HG02943 (cell line): Measurements from ENCODE around the gene LRRC8B.

Experiments used
- ATAC-seq: cut with Tn5 transposase; IDR thresholded peaks from one replicate; pipeline ENCODE4 v1.9.1; 2021; ENCODE audit warnings: mild to moderate bottlenecking, low read depth, moderate library complexity; ENCODE audit not compliant: unreplicated experiment

Gene LRRC8B

DNA sequence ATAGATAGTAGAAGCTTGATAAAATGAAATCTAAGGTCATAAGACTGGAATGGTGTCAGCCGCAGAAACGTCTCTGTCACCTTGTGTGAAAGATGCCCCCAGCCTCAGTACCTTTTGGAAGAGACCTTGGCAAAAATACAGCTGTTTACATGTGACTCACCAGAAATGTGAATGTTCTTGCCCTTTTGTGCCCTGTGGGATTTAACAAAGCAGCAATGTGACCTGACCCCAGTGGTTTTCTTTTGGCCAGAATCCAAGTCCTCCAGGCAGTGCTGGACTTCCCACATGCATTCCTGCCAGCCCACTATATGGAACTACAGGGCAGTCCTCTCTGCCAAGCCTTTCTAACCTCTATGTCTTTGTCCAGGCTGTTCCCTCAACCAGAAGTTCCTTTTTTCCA, 81.1 kb downstream of the LRRC8B start:
- ATAC-seq, result no peak

DNA sequence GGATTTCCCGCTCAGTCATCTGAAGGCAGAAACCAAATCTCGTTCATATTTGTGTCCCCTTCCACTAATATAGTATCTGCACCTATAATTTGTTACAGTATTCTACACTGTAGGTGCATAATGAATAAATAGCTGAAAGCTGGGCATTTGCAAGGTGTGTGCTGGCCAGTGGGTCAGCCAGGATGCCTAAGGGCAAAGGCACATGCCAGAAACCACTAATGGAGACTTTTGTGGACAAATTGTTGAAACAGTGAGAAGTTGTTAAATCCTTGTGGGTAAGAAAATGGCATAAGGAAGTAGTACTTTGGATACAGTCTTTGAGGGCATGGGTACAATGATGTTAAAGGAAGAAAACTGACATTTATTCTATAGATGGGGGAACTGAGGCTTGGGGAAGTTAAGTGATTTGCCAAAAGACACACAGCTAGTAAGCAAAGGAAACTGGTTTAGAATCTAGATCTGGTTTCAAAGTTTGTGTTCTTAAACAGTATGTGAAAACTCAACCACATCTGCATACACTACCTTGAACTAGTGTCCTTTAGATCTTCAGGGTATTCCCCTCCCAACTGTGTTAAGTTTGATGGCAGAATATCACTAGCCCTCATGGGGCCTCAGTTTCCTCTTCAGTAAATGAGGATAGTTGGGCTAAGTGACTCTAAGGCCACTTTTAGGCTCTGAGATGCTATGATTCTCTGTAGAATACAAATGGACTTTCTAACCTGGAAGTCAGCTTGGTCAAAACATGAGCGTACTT, 81.8 kb downstream of the LRRC8B start:
- no peak for ATAC-seq

DNA sequence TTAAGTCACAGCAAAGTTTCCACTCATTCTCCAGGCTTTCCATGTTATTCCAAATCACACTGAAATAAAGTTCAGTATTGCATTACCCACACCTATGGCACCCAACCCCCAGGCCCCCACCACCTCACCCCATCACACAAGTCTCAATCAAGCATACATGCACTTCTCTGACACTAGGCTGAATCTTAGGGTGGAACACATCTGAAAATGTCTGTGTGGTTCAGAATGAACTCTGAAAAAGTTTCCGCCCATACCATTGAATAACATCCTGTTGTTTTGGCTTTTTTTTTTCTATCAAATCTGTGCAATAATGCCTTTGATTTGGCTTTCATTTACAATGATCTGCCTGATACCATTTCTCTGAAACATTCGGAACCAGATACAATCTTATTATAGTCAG, 82.5 kb downstream of the LRRC8B start:
- ATAC-seq, result no peak

DNA sequence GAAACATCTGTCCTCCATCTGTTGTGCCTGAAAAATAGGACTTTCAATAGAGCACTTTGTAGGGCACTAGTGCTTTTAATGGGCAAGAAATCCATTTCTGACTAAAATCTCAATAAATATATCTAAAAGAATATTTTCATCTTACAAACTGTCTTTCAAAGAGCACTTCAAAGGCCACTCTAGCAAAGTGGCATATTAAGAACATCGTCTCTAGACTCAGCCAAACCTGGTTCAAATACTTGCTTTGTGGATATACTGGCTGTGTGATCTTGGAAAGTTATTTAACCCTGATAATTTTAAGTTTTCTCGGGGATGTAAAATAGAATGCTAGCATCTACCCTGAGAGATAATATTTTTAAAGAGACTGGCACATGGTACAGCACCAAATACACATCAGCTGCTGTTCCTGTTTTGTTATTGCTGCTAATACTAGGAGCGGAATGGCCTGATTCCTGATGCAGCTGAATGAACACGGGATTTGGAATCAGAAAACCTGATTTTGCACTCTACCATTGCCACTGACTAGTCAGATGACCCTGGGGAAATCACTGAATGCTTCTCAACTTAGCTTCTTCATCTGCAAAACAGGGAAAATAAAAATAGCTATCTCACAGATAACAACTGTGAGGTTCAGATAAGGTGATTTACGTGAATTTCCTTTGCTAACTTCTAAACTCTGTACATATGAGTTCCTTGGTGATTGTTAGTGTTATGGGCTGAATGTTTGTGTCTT, 83.1 kb downstream of the LRRC8B start:
- ATAC-seq, result no peak

GRCh38 chr1:89608319-89608983, 83.8 kb downstream of the LRRC8B start:
- ATAC-seq, result no peak

DNA sequence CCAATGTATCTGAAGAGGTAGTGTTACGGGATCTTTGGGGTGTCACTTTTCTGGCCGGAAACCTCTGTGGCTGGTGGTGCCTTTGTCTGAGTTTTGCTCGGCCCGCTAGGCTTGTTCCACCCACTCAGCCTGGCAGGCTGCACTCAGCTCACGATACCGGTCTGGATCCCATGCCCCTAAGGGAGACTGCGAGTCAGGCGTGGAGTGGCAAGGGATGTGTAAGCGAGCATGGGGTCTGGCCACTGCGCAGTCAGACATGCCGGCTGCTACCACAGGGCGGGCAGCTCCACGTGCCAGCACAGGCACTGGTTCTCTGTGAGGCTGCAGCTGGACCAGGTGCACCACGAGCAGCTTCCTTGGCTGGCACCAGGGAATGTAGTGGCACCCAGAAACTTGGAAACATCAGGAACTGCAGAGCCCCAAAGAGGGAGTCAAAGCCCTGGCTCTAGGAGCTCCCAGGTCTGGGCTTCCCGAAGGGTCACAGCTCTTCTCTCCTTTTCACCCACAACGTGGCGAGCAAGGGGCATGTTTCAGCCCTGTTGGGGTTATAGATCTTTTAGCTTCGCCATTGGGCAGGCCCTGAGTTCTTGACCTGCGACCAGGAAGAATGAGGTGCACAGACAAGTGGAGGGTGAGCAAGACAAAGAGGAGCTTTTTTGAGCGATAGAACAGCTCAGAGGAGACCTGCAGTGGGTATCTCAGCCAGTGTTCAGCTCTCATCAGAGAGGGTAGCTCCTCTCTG, 84.5 kb downstream of the LRRC8B start:
- no peak for ATAC-seq

DNA sequence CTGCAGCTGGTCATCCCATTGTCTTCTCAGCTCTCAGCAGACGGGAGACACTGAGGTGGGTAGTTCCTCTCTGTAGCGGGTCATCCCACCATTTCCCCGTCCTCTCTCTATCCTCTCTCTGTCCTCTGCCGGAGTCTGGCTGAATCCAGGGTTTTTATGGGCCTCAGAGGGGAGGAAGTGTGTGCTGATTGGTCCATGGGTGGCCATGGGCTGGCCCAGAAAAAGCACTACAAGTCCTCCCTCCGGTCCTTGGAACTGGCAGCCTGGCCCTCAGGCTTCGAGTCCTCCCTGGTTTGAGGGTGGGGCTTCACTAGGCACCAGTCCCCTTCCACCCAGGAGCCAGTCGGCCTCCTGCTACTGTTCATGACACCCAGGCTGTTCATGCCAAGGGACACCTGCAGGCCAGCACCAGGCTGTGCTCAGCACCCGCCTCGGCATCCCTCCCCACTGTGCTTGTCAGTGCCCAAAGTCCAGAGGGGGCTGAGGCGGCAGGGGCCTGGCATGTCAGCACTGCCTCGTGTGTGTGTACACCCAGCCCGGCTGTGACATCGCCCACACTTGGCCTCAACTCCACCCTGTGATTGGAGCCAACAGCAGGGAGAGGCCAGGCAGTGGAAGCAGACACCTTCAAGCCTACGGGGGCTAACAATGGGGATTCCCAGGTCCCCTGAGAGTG, 85.3 kb downstream of the LRRC8B start:
- no peak for ATAC-seq

GRCh38 chr1:89610457-89611011, 85.9 kb downstream of the LRRC8B start:
- no peak for ATAC-seq

DNA sequence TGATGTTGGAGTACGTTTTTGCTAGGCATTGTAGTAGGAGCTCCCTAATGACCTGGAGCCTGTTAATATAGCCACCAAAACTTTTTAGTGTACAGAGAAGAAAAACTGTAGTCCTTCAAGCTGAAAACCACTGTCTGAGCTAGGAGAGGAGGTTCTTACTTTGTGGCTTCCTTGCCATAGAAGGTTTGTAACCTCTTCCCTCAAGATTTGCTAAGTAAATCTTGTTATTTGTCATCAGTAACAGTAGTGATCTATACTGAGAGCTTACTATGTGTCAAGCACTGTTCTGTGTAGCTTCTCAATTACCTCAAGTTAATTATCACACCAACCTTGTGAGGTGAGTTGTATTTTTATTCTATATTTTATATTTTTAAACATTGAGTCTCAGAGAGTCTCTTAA, 87.1 kb downstream of the LRRC8B start:
- peak; percentile 94 for ATAC-seq

GRCh38 chr1:89613928-89614327, 89.3 kb downstream of the LRRC8B start:
- no peak for ATAC-seq

- ATAC-seq, result no peak
Measured at GRCh38 chr1:89615676-89616598, 91.3 kb downstream of the LRRC8B start.

GRCh38 chr1:89616844-89617627, 92.4 kb downstream of the LRRC8B start:
- no peak for ATAC-seq

GRCh38 chr1:89620664-89621063, 96.0 kb downstream of the LRRC8B start:
- ATAC-seq, result no peak

DNA sequence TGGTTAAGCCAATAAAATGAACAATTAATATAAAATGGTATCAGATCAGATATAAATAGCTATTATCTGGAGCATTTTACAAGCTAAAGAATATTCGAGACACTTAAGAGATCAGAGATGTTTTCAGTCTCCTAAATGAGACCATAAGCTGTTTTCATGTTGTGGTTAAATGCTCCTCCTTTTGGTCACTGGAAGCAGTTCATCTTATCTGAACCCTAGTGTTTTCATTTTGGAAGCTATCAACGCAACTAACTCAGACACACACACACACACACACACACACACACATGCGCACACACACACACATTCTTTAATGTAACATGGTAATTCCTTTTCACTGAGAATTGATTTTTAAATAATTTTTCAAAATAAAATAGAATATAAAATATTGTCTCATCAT, 98.3 kb downstream of the LRRC8B start:
- no peak for ATAC-seq

DNA sequence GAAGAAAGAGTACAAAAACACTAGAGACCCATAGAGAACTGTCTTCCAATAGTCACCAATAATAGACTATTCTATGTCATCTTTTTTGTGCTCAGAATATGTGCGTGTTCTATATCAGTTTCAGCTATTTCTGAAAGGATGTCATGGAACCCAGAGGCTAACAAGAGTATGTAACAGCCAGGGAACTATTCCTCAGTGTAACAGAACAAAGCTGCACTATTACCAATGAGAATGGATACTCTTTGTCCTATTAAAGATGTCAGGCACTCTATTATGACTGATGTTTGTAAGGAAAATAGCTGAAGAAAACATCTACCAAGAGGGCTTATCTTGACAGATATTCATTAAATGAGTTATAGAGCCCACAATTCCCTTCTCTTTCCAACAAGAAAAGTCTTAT, 99.7 kb downstream of the LRRC8B start:
- no peak for ATAC-seq

DNA sequence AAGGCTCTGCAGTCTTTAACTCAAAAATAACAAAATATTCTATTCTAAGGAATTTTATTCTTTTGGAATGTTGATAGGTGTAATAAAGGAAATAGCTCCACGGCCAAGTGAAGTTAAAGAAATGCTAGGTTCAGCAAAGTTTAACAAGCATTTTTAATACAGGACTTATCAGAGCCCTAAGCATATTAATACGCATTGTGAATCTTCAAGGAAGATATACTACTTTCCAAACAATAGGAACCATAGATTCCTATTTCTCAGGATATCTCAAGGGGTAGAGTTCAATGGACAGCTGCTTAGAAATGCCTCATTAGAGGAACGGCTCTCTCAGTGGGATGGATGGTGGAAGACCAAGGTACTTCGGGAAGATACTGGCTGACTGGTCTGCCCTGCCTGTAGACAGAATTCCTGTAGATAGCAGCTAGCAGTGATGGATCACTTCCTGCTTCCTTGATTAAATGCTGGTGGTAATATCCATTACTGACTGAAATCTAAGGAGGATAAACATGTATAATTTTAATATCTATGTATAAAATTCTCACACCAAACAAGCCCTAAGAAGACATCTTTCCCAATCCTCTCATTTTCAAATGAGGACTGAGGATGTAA, 100.2 kb downstream of the LRRC8B start:
- no peak for ATAC-seq

DNA sequence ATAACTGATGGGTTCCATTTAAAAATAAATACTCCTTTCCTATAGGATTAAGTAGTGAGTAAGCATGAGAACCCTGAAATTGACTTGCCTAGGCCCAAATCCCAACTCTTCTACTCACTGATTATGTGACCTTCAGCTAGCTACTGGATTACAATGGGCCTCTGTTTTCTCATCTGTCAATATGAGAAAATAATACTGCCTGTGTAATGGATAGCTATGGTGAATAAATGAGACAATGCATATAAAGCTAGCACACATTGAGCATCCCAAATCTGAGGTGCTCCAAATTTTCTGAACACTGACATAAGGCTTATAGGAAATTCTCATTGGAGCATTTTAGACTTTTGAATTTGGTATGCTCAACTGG, 103.0 kb downstream of the LRRC8B start:
- ATAC-seq, result no peak

GRCh38 chr1:89629146-89629545, 104.5 kb downstream of the LRRC8B start:
- ATAC-seq, result no peak
